K562 (cell line): ENCODE results near the gene AQP9. TPM values are rescaled to one million over a fixed set of nuclear protein-coding genes. Genes with fewer than 3 reads are reported as not detected.

Experiments
- BMI1 ChIP-seq: fragments of 150-350 bp; IDR thresholded peaks from 2 replicates; pipeline ENCODE4 v1.6.1; 2014; ENCODE audit warnings: low read length
- BRF2 ChIP-seq: IDR thresholded peaks from 3 replicates; pipeline ENCODE4 v1.6.1; 2011; ENCODE audit warnings: borderline replicate concordance, mild to moderate bottlenecking; ENCODE audit not compliant: insufficient read length, insufficient read depth
- CBX5 ChIP-seq: IDR thresholded peaks from 2 replicates; pipeline ENCODE4 v1.6.1; 2014; ENCODE audit warnings: low read depth, borderline replicate concordance
- DLX4 ChIP-seq: fragments of 250-450 bp; sonication (Bioruptor Pico); IDR thresholded peaks from 2 replicates; pipeline ENCODE4 v1.6.1; 2021; ENCODE audit warnings: mild to moderate bottlenecking
- E2F4 ChIP-seq: sonication (generic); formaldehyde crosslinking; IDR thresholded peaks from 2 replicates; pipeline ENCODE4 v1.8.0; 2022; ENCODE audit warnings: mild to moderate bottlenecking, low read depth, missing genetic modification reagents
- ETS1 ChIP-seq: conservative IDR thresholded peaks from 2 replicates; pipeline ENCODE4 v1.6.1; 2011; ENCODE audit warnings: low read depth, mild to moderate bottlenecking, low read length; ENCODE audit not compliant: control insufficient read depth
- FOXJ2 ChIP-seq: fragments of 200-800 bp; sonication (Bioruptor generic); IDR thresholded peaks from 2 replicates; pipeline ENCODE4 v1.6.1; 2016; ENCODE audit warnings: missing genetic modification characterization, missing compliant biosample characterization
- GATAD2A ChIP-seq: fragments of 450-650 bp; IDR thresholded peaks from 2 replicates; pipeline ENCODE4 v1.6.1; 2017
- HNRNPUL1 ChIP-seq: fragments of 200-400 bp; formaldehyde crosslinking; IDR thresholded peaks from 2 replicates; pipeline ENCODE4 v1.6.1; 2017; ENCODE audit warnings: low read length
- IFI16 ChIP-seq: fragments of 250-450 bp; sonication (Bioruptor Pico); IDR thresholded peaks from 2 replicates; pipeline ENCODE4 v2.1.2; 2022; ENCODE audit warnings: mild to moderate bottlenecking, inconsistent platforms
- KLF6 ChIP-seq: fragments of 250-450 bp; sonication (Bioruptor Pico); IDR thresholded peaks from 2 replicates; pipeline ENCODE4 v1.4.0; 2020; ENCODE audit warnings: mild to moderate bottlenecking, moderate library complexity, borderline replicate concordance
- NFRKB ChIP-seq: fragments of 450-650 bp; IDR thresholded peaks from 2 replicates; pipeline ENCODE4 v1.6.1; 2016; ENCODE audit warnings: low read depth
- PKNOX1 ChIP-seq: fragments of 450-650 bp; IDR thresholded peaks from 2 replicates; pipeline ENCODE4 v1.6.1; 2016
- PREB ChIP-seq: sonication (generic); formaldehyde crosslinking; IDR thresholded peaks from 2 replicates; pipeline ENCODE4 v1.8.1; 2023; ENCODE audit warnings: mild to moderate bottlenecking, missing genetic modification reagents
- SMAD4 ChIP-seq: fragments of 250-450 bp; sonication (Bioruptor Pico); conservative IDR thresholded peaks from 2 replicates; pipeline ENCODE4 v1.8.0; 2021; ENCODE audit warnings: inconsistent platforms, mild to moderate bottlenecking, moderate library complexity
- SMARCE1 ChIP-seq: fragments of 450-650 bp; IDR thresholded peaks from 2 replicates; pipeline ENCODE4 v1.7.1; 2016; ENCODE audit warnings: mild to moderate bottlenecking
- SRSF7 ChIP-seq: fragments of 200-400 bp; formaldehyde crosslinking; optimal IDR thresholded peaks from 2 replicates; pipeline ENCODE3; 2017; ENCODE audit warnings: mild to moderate bottlenecking, low read depth, low read length
- SUPT5H ChIP-seq: fragments of 450-650 bp; IDR thresholded peaks from 2 replicates; pipeline ENCODE4 v1.6.1; 2016
- TEAD1 ChIP-seq, 2 experiments: fragments of 450-650 bp in 1 of 2; sonication (generic) in 1 of 2; formaldehyde crosslinking; IDR thresholded peaks; 2 replicates each; pipeline versions ENCODE4 v1.4.0 to v1.8.0; 2020 to 2022; ENCODE audit warnings: mild to moderate bottlenecking in 2 of 2, missing genetic modification reagents in 1 of 2
- TFE3 ChIP-seq: fragments of 450-650 bp; formaldehyde crosslinking; IDR thresholded peaks from 2 replicates; pipeline ENCODE4 v1.4.0; 2020; ENCODE audit warnings: mild to moderate bottlenecking, mixed read lengths
- ZNF24 ChIP-seq: fragments of 450-650 bp; IDR thresholded peaks from 2 replicates; pipeline ENCODE4 v1.6.1; 2016
- ZNF668 ChIP-seq: fragments of 250-450 bp; sonication (Bioruptor Pico); IDR thresholded peaks from 2 replicates; pipeline ENCODE4 v1.8.0; 2022; ENCODE audit warnings: mild to moderate bottlenecking, inconsistent platforms
- ZSCAN29 ChIP-seq: fragments of 450-650 bp; IDR thresholded peaks from 2 replicates; pipeline ENCODE4 v1.6.1; 2017
- polyA plus RNA-seq, 8 experiments: library from polyadenylated mRNA; depleted of rRNA in 4 of 8; stranded (reverse) in 5 of 8; unstranded in 3 of 8; fragments of >200 nt; fragmentation: Nextera tagmentation in 2 of 8; fragmentation: Illumina TruSeq in 1 of 8; extraction: Ambion mirVana in 2 of 8; extraction: Trizol in 1 of 8; gene quantifications; 2 replicates each; pipeline versions ENCODE4 v1.2.1 to v1.2.3, GENCODE V29; 2011 to 2014; ENCODE audit warnings: inconsistent platforms in 1 of 8, missing spikeins in 1 of 8
- total RNA-seq, 7 experiments: library from RNA; depleted of rRNA in 6 of 7; stranded (reverse); fragments of >200 nt in 6 of 7; fragmentation: Illumina TruSeq in 2 of 7; extraction: Trizol in 2 of 7; gene quantifications; 2 replicates each; pipeline versions ENCODE4 v1.2.1 to v1.2.3, GENCODE V29; 2011 to 2021; ENCODE audit warnings: low replicate concordance in 1 of 7

Gene AQP9
- total and polyA plus RNA-seq, 9 of the 15 experiments (the other 6 are each of a cell fraction or from before 2014, with no cell fraction given) = 0.04 to 0.33 (median 0.07) TPM; not detected in 4

GRCh38 chr15:58203537-58203936, 65.4 kb downstream of the AQP9 start (continued):
- no peak for TF ChIP-seq E2F4 (CRISPR knock-in tag)
- TF ChIP-seq NFRKB = no peak
- TF ChIP-seq ZSCAN29 = no peak
- no peak for TF ChIP-seq BRF2
- TF ChIP-seq SRSF7 = no peak
- no peak for TF ChIP-seq ETS1
- TF ChIP-seq ZNF668 (CRISPR knock-in tag) = no peak
- TF ChIP-seq GATAD2A = no peak
- TF ChIP-seq KLF6 (CRISPR knock-in tag) = no peak
- peak; percentile 67 for TF ChIP-seq FOXJ2 (tag)
- TF ChIP-seq PREB (CRISPR knock-in tag) = no peak
- TF ChIP-seq TFE3 (CRISPR knock-in tag) = no peak
- no peak for TF ChIP-seq BMI1
- no peak for TF ChIP-seq DLX4 (CRISPR knock-in tag)
- no peak for TF ChIP-seq IFI16 (CRISPR knock-in tag)
- no peak for TF ChIP-seq TEAD1 (CRISPR knock-in tag; IDR thresholded peaks at IDR 0.05)
- TF ChIP-seq SMAD4 = peak; percentile 67
- no peak for TF ChIP-seq ZNF24
- peak; percentile 87 for TF ChIP-seq SMARCE1
- TF ChIP-seq CBX5 = no peak
- no peak for TF ChIP-seq SUPT5H
- TF ChIP-seq PKNOX1 = peak; percentile 32; the same call in 1 of the 2 replicates
- no peak for TF ChIP-seq HNRNPUL1
